Esophagus (tissue), 2 donors: Measurements from ENCODE around the gene LCN1. TPM values are rescaled to one million over a fixed set of nuclear protein-coding genes. Genes with fewer than 3 reads are reported as not detected.

Source experiments
- H3K27ac ChIP-seq, 2 donors: one replicate each; pipeline ENCODE4 v1.5.1; 2013; ENCODE audit warnings: low read depth in 2 of 2, mild to moderate bottlenecking in 2 of 2, inconsistent platforms in 1 of 2, low read length in 1 of 2, moderate library complexity in 1 of 2
- H3K27me3 ChIP-seq, 2 donors: one replicate each; pipeline ENCODE4 v1.6.1; 2013; ENCODE audit warnings: low read length in 2 of 2, control low read depth in 1 of 2, mild to moderate bottlenecking in 1 of 2; ENCODE audit not compliant: insufficient read depth in 2 of 2, control insufficient read depth in 1 of 2
- H3K36me3 ChIP-seq, 2 donors: one replicate each; pipeline ENCODE4 v1.6.1; 2013; ENCODE audit warnings: low read length in 1 of 2; ENCODE audit not compliant: control insufficient read depth in 2 of 2, insufficient read depth in 2 of 2
- H3K4me1 ChIP-seq, 2 donors: one replicate each; pipeline ENCODE4 v1.6.1; 2013; ENCODE audit warnings: low read length in 1 of 2; ENCODE audit not compliant: control insufficient read depth in 2 of 2, insufficient read depth in 2 of 2
- H3K4me3 ChIP-seq, 2 donors: one replicate each; pipeline ENCODE4 v1.5.1; 2013; ENCODE audit warnings: low read length in 2 of 2, mild to moderate bottlenecking in 2 of 2, low read depth in 1 of 2, moderate library complexity in 1 of 2
- H3K9me3 ChIP-seq, 2 donors: one replicate each; pipeline ENCODE4 v1.6.1; 2013; ENCODE audit warnings: mild to moderate bottlenecking in 2 of 2, low read depth in 1 of 2, low read length in 1 of 2, moderate library complexity in 1 of 2; ENCODE audit not compliant: control insufficient read depth in 2 of 2, insufficient read depth in 1 of 2
- WGBS, 2 donors: extraction: QIAGEN DNeasy Blood & Tissue Kit; methylation state at CpG; one replicate each; pipeline ENCODE4 v1.1.7; 2013; 5-methylcytosine and 5-hydroxymethylcytosine counted together
- polyA plus RNA-seq, 2 donors: library from polyadenylated mRNA; stranded (reverse); fragments of 200-250 nt; gene quantifications; one replicate each; pipeline ENCODE4 v1.2.3, GENCODE V29; 2013
- donor health status: healthy with polysubstance abuse.
- donor health status: Bipolar disorder and iron deficiency.

The LCN1 gene
- polyA plus RNA-seq, 2 donors: not detected

DNA sequence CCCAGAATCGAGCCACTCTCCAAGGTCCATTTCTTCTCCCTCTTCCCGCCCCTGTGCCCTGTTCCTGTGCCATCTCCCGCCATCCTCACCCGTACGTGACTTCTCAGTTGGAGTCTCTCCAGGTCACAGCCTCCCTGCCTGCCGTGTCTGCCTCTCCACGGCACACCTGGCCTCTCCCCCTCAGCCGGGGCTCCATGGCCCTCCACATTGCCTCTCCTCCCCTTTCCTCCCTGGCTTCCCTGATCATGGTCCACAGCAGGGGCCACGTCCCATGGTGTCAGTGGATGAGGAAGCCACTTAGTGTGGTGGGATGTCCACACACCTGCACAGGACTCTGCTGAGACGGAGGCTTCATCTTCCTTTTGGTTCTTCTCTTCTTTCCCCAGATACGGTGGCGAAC lies 42.6 kb downstream of the LCN1 start:
- no peaks in the 10 kb centered on the region for H3K27me3 ChIP-seq
- no peaks in the 10 kb centered on the region for H3K36me3 ChIP-seq
- H3K4me3 ChIP-seq: no peak overlapping the region
- H3K4me1 ChIP-seq: peaks cover 0 to 2% of the 10 kb centered on the region in 2 donors
- H3K9me3 ChIP-seq: peaks cover 0 to 2% of the 10 kb centered on the region in 2 donors
- no peak overlapping the region for H3K27ac ChIP-seq
- 67 to 68% methylated on average over 12 of the region's 12 CpGs for WGBS, 2 donors

DNA sequence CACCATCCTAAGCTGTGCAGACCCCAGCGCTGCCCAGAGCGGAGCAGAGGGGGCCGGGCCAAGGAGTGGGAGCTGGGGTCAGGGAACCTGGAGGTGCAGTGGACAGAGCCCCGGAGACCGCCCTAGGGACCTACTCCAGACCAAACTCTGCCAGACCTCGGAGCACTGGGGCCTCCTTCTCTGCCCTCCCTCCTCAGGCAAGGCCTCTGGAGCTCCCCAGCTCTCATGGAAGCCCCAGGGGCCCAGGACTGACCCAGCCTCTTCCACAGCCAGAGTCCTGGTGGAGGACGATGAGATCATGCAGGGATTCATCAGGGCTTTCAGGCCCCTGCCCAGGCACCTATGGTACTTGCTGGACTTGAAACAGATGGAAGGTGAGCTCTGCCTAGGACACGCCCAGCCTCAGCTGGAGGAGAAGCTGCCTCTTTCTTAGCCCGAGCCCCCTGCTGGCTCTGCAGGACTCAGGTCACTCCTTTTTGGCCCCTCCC lies 43.9 kb downstream of the LCN1 start:
- WGBS, 2 donors: 71 to 72% methylated on average over 9 of the region's 9 CpGs
- Histone ChIP-seq H3K4me3 (no peak overlapping the region), H3K9me3 (peaks cover 0 to 2% of the 10 kb centered on the region in 2 donors), H3K4me1 (peaks cover 0 to 2% of the 10 kb centered on the region in 2 donors), H3K27ac (no peak overlapping the region), H3K36me3 (no peaks in the 10 kb centered on the region), H3K27me3 (no peaks in the 10 kb centered on the region)

DNA sequence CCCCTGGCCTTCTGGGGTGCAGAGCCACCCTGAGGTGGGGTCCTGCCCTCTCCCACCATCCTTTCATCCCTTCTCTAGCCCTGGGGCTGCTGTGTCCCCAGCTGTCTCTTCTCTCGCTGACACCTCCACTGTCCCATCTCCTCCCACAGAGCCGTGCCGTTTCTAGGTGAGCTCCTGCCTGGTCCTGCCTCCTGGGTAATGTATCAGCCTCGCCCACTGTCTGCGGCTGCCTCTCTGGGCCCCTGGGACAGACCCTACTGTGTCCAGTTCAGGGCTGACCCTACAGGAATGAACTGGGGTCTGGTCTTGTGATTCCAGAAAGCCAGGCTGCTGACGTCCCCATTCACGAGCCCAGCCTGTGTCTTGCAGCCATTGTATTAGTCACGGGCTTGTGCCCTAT lies 44.4 kb downstream of the LCN1 start:
- no peak overlapping the region for H3K4me3 ChIP-seq
- H3K27ac ChIP-seq: no peak overlapping the region
- H3K4me1 ChIP-seq: peaks cover 0 to 2% of the 10 kb centered on the region in 2 donors
- no peaks in the 10 kb centered on the region for H3K27me3 ChIP-seq
- peaks cover 0 to 2% of the 10 kb centered on the region in 2 donors for H3K9me3 ChIP-seq
- H3K36me3 ChIP-seq: no peaks in the 10 kb centered on the region
- 44 to 54% methylated on average over 8 of the region's 8 CpGs for WGBS, 2 donors

DNA sequence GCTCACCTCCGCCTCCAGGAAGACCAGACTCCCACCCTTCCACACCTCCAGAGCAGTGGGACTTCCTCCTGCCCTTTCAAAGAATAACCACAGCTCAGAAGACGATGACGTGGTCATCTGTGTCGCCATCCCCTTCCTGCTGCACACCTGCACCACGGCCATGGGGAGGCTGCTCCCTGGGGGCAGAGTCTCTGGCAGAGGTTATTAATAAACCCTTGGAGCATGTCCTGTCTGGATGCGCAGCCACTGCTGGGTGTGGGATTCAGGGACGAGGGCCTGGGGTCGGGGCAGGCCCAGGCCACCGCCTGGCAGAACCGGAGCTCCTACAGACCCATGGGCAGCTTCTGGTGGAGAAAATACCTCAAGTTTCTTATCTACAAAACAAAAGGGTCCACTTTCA lies 45.3 kb downstream of the LCN1 start:
- H3K27ac ChIP-seq: no peak overlapping the region
- no peak overlapping the region for H3K4me3 ChIP-seq
- H3K9me3 ChIP-seq: peaks cover 0 to 2% of the 10 kb centered on the region in 2 donors
- WGBS, 2 donors: 63 to 64% methylated on average over 10 of the region's 10 CpGs
- H3K4me1 ChIP-seq: peaks cover 0 to 2% of the 10 kb centered on the region in 2 donors
- no peaks in the 10 kb centered on the region for H3K36me3 ChIP-seq
- H3K27me3 ChIP-seq: no peaks in the 10 kb centered on the region

DNA sequence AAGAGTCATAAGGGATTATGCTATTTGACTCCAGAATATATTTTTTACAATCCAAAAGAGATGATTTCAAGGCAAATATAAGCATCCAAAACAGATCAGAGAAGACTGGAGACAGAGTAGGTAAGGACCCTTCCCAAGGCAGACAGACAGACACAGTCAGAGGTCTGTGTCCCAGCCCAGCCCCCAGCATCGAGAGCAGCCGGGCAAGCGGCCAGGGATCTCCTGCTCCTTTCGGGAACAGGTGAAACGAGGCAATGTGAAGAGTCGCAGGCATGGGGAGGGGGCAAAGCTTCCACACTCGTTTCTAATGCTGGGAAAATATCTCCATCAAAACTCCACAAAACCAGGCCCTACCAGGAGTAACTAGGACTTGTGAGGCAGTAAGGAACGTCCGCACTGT lies 46.1 kb downstream of the LCN1 start:
- Histone ChIP-seq H3K36me3 (no peaks in the 10 kb centered on the region), H3K4me1 (peaks cover 0 to 2% of the 10 kb centered on the region in 2 donors), H3K27ac (no peak overlapping the region), H3K9me3 (peaks cover 0 to 2% of the 10 kb centered on the region in 2 donors), H3K4me3 (no peak overlapping the region), H3K27me3 (no peaks in the 10 kb centered on the region)
- 57 to 63% methylated on average over 9 of the region's 9 CpGs for WGBS, 2 donors

DNA sequence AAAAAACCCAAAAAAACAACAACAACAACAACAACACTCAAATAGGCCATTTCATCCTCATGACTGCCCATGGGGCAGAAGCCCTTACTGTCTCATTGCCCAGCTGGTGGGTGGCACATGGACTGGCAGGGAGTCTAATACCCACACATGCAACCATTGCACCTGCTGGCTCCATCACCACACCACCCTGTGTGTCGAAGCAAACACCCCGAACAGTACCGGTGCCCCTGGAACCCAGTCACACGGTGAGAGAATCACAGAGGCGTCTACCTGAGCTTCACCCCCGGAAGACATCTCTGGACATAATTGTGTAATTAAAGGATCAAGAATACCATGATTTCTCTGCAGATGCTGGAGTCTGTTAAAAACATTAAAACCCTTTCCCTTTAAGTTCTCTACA lies 46.8 kb downstream of the LCN1 start:
- WGBS, 2 donors: 89 to 90% methylated on average over 6 of the region's 6 CpGs
- Histone ChIP-seq H3K27me3 (no peaks in the 10 kb centered on the region), H3K4me1 (peaks cover 0 to 2% of the 10 kb centered on the region in 2 donors)

DNA sequence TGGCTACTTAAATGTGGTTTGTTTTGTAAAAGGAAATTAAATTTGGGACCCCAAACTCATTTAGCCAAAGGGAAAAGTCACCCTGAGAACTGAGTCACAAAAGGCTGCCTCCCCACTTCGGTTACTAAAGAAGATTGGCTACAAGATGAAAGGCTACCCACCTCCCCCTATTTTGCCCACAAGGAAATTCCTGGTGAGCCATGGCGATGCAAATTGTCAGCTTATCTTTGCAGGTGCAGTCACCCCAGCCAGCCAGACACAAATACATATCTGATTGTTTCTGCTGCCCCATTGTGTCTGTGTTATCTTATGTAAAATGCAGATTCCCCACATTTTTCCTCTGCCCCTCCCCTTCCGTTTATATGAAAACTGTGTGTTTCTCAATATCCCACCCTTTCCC lies 49.2 kb downstream of the LCN1 start:
- Histone ChIP-seq H3K4me3 (no peak overlapping the region), H3K27me3 (no peaks in the 10 kb centered on the region), H3K36me3 (no peaks in the 10 kb centered on the region), H3K4me1 (peaks cover 0 to 2% of the 10 kb centered on the region in 2 donors), H3K9me3 (peaks cover 0 to 7% of the 10 kb centered on the region in 2 donors), H3K27ac (no peak overlapping the region)
- WGBS, 2 donors: 35 to 37% methylated on average over 3 of the region's 3 CpGs

More for the DNA sequence above, 46.8 kb downstream of the LCN1 start:
- Histone ChIP-seq H3K27ac (no peak overlapping the region), H3K36me3 (no peaks in the 10 kb centered on the region), H3K9me3 (peaks cover 0 to 2% of the 10 kb centered on the region in 2 donors), H3K4me3 (no peak overlapping the region)

DNA sequence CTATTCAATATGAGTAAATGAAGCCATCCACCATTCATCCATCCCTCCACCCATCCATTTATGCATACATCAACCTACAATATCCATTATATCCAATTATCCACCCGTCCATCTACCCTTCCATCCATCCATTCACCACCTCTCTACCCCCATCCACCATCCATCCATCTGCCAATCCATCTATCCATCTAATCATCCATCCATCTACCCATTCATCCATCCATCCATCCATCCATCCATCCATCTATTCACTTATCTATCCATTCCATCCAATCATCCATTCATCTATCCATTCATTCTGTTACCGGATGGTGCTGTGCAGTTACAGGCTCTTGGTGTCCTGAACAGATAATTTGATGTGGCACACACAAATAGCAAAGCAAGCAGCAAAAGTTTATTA lies 51.0 kb downstream of the LCN1 start:
- no peak overlapping the region for H3K27ac ChIP-seq

DNA sequence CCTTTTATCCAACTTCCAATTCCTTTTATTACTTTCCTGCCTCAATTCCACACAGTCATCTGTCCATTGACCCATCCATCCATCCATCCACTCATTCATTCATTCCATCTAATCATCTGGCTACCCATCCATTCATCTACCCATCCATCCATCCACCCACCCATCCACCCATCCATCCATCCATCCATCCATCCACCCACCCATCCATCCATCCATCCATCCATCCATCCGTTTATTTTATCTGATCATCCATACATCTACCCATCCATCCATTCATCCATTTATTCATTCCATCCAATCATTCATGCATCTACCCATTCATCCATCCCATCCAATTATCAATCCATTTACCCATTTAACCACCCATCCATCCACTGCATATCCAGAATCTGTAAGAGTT lies 51.9 kb downstream of the LCN1 start:
- H3K36me3 ChIP-seq: no peaks in the 10 kb centered on the region
- H3K4me1 ChIP-seq: no peaks in the 10 kb centered on the region
- H3K4me3 ChIP-seq: no peak overlapping the region
- peaks cover 0 to 5% of the 10 kb centered on the region in 2 donors for H3K9me3 ChIP-seq
- WGBS, 2 donors: 88 to 90% methylated on average over 1 of the region's 1 CpG
- no peaks in the 10 kb centered on the region for H3K27me3 ChIP-seq
- H3K27ac ChIP-seq: no peak overlapping the region

More for the DNA sequence above, 51.0 kb downstream of the LCN1 start:
- Histone ChIP-seq H3K27me3 (no peaks in the 10 kb centered on the region), H3K9me3 (peaks cover 0 to 7% of the 10 kb centered on the region in 2 donors), H3K36me3 (no peaks in the 10 kb centered on the region), H3K4me3 (no peak overlapping the region), H3K4me1 (no peaks in the 10 kb centered on the region)
- 80 to 85% methylated on average over 2 of the region's 2 CpGs for WGBS, 2 donors

DNA sequence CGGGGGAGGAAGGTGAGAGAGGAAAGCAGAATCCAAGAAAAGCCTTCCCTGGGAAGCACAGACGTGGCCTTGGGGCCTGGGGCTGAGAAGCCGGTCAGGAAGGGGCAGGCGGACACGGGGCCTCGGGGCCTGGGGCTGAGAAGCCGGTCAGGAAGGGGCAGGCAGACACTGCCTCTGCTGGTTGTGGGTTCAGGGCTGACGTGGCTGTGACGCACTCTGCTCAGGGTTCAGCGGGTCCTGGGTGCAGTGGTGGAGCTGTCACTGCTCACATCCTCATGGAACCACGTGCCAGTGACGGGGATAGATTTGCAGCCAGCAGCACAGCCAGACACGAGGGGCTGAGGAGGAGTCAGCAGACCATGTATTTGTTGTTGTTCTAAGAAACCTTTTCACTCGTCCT lies 53.1 kb downstream of the LCN1 start:
- Histone ChIP-seq H3K9me3 (peaks cover 0 to 5% of the 10 kb centered on the region in 2 donors), H3K36me3 (no peaks in the 10 kb centered on the region), H3K27ac (no peak overlapping the region), H3K27me3 (no peaks in the 10 kb centered on the region), H3K4me1 (no peaks in the 10 kb centered on the region), H3K4me3 (no peak overlapping the region)
- WGBS, 2 donors: 71 to 74% methylated on average over 14 of the region's 14 CpGs
